Measurements from ENCODE around the gene MRC2.

The MRC2 gene

DNA sequence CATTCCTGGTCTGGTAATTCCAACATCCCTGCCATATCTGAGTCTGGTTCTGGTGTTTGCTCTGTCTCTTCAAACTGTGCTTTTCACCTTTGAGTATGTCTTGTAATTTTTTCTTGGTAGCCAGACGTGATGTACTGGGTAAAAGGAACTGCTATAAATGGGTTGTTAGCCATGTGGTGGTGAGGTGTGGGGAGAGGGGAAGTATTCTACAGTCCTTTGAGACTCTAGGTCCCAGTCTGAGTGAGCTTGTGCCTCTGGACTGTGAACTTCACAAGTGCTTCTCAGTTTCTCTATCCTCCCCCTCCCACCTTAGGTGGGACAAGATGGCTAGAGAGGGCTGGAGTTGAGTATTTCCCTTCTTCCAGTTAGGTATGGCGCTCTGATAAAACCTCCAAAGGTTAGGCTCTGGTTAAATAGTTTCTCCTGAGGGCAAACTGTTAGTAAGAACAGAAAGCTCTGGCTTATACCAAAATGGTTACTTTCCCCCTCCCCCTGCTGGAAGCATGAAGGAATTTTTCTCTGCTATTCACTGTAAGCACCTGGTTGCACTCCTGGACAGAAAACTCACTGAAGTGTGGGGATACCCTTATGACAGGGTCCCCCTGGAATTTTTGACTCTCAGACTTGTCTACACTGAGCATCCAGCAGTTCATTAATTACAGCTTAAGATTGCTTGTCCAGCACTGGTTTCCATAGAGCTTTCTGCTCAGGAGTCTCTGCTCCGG lies 92.8 kb downstream of the MRC2 start:
- Mint-ChIP-seq H3K27me3 (ENCODE audit: low read depth, poor library complexity) (peaks cover 15% of the 10 kb centered on the region), H3K9me3 (peaks cover 24% of the 10 kb centered on the region), H3K27ac (no peak overlapping the region), H3K4me3 (no peak overlapping the region), H3K36me3 (ENCODE audit: low read depth) (peaks cover 9% of the 10 kb centered on the region), H3K4me1 (peaks cover 48% of the 10 kb centered on the region)
- DNase-seq: no peak
- TF ChIP-seq, protein P1, sequence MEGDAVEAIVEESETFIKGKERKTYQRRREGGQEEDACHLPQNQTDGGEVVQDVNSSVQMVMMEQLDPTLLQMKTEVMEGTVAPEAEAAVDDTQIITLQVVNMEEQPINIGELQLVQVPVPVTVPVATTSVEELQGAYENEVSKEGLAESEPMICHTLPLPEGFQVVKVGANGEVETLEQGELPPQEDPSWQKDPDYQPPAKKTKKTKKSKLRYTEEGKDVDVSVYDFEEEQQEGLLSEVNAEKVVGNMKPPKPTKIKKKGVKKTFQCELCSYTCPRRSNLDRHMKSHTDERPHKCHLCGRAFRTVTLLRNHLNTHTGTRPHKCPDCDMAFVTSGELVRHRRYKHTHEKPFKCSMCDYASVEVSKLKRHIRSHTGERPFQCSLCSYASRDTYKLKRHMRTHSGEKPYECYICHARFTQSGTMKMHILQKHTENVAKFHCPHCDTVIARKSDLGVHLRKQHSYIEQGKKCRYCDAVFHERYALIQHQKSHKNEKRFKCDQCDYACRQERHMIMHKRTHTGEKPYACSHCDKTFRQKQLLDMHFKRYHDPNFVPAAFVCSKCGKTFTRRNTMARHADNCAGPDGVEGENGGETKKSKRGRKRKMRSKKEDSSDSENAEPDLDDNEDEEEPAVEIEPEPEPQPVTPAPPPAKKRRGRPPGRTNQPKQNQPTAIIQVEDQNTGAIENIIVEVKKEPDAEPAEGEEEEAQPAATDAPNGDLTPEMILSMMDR (IDR thresholded peaks at IDR 0.05): peak; percentile 14

- peaks cover 37% of the 10 kb centered on the region for H3K4me1 Mint-ChIP-seq
- peaks cover 9% of the 10 kb centered on the region for H3K36me3 Mint-ChIP-seq (ENCODE audit: low read depth)
- DNase-seq: no peak
- peaks cover 24% of the 10 kb centered on the region for H3K9me3 Mint-ChIP-seq
- H3K27ac Mint-ChIP-seq: no peak overlapping the region
- H3K27me3 Mint-ChIP-seq (ENCODE audit: low read depth, poor library complexity): peaks cover 18% of the 10 kb centered on the region
- no peak overlapping the region for H3K4me3 Mint-ChIP-seq
- TF ChIP-seq, protein P1 (IDR thresholded peaks at IDR 0.05): no peak
Observed at GRCh38 chr17:62722625-62723024, 95.2 kb downstream of the MRC2 start.

DNA sequence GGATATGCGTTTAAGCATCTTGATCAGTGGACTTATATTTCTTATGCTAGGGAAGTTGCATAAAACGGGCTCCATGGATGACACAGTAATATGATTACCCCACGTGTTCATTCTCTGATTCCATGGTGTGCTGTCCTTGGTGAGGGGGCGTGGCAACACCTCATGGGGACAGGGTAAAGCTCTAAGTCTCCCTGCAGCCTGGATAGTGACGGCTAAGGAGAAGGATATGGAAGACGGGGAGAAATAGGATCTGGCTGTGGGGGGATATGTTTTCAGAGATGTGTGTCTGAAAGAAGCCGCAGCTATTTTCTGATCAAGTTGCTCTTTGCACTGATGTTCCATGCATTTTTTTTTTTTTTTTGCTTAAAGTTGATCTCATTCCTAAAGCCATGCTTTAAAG lies 96.4 kb downstream of the MRC2 start:
- TF ChIP-seq, protein P1 (IDR thresholded peaks at IDR 0.05): no peak
- peaks cover 18% of the 10 kb centered on the region for H3K27me3 Mint-ChIP-seq (ENCODE audit: low read depth, poor library complexity)
- no peak overlapping the region for H3K27ac Mint-ChIP-seq
- H3K9me3 Mint-ChIP-seq: peaks cover 23% of the 10 kb centered on the region
- peaks cover 25% of the 10 kb centered on the region for H3K4me1 Mint-ChIP-seq
- DNase-seq: no peak
- peak overlapping the region; percentile 20 for H3K4me3 Mint-ChIP-seq
- H3K36me3 Mint-ChIP-seq (ENCODE audit: low read depth): peaks cover 9% of the 10 kb centered on the region

DNA sequence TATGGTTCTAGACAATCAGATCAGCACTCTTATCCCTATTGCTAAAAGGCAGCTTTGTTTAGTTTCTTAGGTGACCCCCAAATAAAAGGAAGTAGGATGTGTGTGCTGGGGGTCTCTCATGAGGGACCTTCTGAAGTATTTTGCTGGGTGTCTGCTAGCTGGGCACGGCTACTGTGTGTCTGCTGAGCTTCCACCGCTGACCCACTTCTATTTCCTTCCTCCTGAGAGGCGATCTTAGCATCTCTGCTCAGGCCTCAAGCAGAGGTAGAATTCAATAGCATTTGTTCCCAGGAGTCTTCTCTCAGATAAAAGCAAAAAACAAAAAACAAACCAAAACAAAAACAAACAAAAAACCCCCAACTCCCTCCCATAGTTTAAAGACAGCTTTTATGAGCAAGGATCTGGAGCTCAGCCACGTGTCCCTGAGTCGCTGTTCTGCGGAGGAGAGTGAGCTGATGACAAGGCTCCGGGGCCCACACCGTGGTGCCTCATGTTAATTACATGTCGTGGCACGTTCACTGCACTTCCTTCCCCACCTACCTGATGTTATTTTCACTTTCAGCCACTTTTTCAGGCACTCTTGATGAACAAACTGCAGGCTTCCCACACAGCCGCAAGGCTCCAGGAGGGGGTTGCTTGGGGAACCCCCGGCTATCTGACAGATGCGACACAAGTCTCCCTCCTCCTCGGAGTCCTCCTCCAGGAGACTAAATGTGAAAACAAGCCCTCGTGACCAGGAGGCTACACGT lies 97.1 kb downstream of the MRC2 start:
- Mint-ChIP-seq H3K4me3 (no peak overlapping the region), H3K4me1 (peaks cover 24% of the 10 kb centered on the region), H3K27ac (no peak overlapping the region), H3K27me3 (ENCODE audit: low read depth, poor library complexity) (peaks cover 17% of the 10 kb centered on the region), H3K36me3 (ENCODE audit: low read depth) (peaks cover 6% of the 10 kb centered on the region), H3K9me3 (peaks cover 19% of the 10 kb centered on the region)
- DNase-seq: no peak
- TF ChIP-seq, protein P1 (IDR thresholded peaks at IDR 0.05): no peak

DNA sequence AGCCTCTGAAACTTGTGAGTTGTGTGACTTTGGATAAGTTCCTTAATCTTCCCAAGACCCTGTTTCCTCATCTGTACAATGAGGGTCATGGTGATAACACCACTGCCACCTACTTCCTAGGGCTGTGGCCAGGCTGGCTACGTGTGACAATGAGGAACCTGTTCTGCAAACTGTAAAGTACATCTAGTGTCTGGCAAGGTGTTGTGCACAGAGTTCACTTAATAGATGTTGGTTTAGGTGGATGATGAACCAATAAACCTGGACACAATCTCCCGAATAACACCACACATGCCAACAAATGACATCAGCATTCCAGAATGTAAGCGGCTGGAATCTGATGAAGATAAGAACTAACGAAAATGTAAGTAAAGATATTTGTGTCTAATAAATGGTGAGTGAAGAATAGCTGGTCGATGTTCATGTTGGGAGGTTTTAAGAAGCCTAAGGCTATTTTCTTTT lies 98.3 kb downstream of the MRC2 start:
- no peak for DNase-seq
- no peak overlapping the region for H3K27ac Mint-ChIP-seq
- no peak overlapping the region for H3K4me3 Mint-ChIP-seq
- TF ChIP-seq, protein P1 (IDR thresholded peaks at IDR 0.05): no peak
- no peaks in the 10 kb centered on the region for H3K36me3 Mint-ChIP-seq (ENCODE audit: low read depth)
- H3K4me1 Mint-ChIP-seq: peaks cover 24% of the 10 kb centered on the region
- peaks cover 9% of the 10 kb centered on the region for H3K9me3 Mint-ChIP-seq
- peaks cover 12% of the 10 kb centered on the region for H3K27me3 Mint-ChIP-seq (ENCODE audit: low read depth, poor library complexity)

Measured in nephron progenitor cell (in vitro differentiated cells).